T-helper 2 cell treated with Interferon-gamma antibody and Interleukin-4, amounts not matched to agents 100 ng/mL and 5 ng/mL, for 36 hours (primary cell): ENCODE results near the gene CDK5R1. TPM values are rescaled to one million over a fixed set of nuclear protein-coding genes. Genes with fewer than 3 reads are reported as not detected.
"Not testable (repeated sequence)": the region's sequence is repeated elsewhere in the genome, so short reads cannot be mapped to it uniquely, and the experiment has no call there.

Experiments used
- intact Hi-C: fragments of 100-400 bp; cut with micrococcal nuclease; formaldehyde crosslinking; loops from one replicate; pipeline ENCODE4 v1.15.1; 2023
- total RNA-seq: library from RNA; stranded (reverse); gene quantifications from 2 replicates; pipeline ENCODE4 v1.2.3, GENCODE V29; 2022

CDK5R1 gene
- 4.4 and 4.5 TPM in 2 replicates for total RNA-seq

DNA sequence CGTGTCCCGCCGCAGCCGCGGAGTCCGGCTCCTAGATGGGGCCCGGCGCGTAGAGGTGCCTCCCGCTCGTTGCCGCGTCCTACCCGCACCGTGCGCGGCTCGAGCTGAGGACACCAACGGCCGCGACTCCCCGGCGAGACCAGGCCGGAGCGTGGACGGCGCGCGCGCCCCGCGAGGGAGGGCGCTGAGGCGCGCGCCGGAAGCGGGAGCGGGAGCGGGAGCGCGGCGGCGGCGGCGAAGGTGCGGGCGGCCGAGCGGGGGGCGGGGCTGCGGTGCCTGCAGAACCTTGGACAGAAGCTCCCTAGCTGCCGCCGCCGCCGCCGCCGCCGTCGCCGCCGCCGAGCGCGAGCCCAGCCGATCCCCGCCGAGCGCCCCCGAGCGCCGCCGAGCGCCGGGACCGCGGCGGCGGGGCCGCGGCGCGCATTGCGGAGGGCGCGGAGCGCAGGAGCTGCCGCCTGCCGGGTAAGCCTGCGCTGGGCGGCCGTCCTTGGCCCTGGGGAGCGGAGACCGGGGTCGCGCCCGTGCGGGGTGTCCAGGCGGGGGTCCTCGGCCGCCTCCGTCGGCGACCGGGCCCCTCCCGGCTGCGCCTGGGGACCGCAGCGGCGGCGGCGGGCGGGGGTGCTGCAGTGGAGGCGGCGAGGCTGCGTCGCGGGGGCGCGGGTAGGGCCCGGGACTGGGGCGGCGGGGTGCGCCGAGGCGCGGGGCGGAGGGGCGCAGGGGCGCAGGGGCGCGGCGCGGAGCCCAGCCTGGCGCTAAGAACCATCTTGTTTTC is at the start of gene CDK5R1:
CDK5R1 (plus strand) TSS at position 293 of the 772 bp plus-strand sequence. CDS start 628 bp downstream, outside the sequence.
- intact Hi-C loops: loop anchor here (1.0 to 10.0 kb wide), 6 partner anchors 16 to 390 kb away; partner anchors contain the start of genes MYO1D and PSMD11

DNA sequence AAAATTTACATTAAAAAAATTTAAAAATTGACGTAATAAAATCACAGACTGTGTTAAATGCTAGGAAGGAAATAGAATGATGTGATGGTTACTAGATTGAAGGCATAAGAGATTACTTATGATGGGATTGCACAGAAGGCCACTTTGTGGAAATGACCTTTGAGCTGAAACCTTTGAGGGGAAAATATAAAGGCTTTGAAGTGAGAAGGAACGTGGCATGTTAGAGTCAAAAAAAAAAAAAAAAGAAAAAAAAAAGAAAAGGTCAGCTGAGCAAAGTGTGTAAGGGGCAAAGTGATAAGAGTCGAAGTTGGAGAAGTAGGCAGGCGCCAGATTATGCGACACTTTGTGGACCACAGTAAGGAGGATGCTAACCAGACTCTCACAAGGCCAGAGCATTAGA is 46.1 kb upstream of the CDK5R1 start:
- intact Hi-C loops: loop anchor here (5.0 kb wide), 1 partner anchor 188 kb away; no protein-coding TSS in a partner anchor

DNA sequence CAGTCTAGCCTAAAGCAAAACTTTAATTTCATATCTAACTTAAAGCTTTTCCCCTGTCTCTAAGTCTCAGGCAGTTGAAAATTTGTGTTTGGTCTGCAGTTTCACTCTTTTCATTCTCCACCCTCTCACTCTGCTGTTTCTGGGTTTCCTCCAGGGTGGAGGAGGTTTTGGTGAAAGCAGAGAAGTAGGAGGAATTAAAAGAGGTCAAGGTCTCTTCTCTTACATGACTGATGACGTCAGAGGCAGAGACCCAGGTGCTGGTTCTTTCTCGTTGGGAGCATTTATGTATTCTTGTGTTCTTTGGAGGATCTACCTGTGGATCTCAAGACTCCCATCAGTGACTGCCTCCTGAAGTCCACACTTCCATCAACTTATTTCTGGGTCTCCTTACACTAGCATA is 44.9 kb upstream of the CDK5R1 start:
- intact Hi-C loops: loop anchor here (5.0 kb wide), 1 partner anchor 190 kb away; no protein-coding TSS in a partner anchor

DNA sequence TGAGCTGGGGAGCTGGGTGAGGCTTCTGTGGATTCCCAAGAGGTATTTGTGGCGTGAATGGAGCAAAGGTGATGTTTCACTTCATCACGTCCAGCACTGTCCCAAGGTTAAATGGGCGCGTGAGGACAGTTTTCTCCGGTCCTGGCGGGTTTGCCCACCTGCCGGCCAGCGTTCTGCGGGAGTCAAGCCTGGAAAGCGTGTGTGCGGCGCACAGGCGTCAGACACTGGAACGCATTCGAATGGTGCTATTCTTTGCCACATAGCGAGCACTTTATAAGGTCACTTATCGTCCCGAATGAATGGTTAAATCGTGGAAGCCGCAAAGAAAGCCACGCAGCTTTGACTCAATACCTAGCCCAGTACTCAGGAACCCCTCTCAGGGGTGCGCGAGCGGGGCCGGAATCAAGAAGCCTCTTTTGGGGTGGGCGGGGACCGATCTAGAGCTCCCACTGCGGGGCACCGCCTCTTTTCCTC is 42.9 kb upstream of the CDK5R1 start:
- intact Hi-C loops: loop anchor here (1.0 to 5.0 kb wide), 5 partner anchors 15 to 433 kb away; partner anchors contain the start of genes CDK5R1, MYO1D and ZNF207

DNA sequence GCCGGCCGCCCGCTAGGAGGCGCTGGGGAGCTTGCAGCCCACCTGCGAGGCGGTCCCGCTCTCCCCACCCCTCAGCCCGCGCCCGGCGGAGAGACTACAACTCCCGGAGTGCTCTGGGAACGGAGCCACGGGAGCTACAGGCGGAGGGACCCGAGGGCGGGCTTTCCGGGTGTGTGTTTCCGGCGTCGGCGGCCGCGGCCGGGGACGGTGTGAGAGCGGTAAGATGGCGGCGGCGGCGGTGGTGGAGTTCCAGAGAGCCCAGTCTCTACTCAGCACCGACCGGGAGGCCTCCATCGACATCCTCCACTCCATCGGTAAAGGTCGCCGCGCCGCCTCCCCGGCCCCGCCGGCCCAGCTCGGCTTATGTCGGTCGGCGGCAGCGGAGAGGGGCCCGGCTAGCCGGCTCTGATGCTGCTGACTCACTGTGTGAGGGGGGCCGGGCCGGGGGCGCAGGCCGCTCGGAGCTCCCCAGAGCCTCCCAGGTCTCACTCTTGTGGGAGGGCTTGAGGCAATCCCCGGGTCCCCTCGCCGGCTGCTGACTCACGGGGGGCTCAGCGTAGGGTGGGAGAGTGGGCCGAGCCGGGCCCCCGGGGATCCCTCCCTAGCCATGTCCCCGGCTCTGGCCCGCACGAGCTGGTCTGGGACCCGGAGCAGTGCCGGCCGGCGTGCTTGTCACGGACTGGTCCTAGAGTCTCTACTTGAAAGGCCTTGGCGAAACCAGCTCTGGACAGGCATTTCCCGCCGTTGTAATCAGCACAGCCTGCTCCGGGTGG is 42.3 kb upstream of the CDK5R1 start, which contains the start of gene PSMD11:
PSMD11 (plus strand) TSS at position 210 of the 773 bp plus-strand sequence; CDS start at position 224, 14 bp downstream.
- intact Hi-C loops: loop anchor here (1.0 to 5.0 kb wide), 5 partner anchors 14 to 433 kb away; partner anchors contain the start of genes CDK5R1, MYO1D and ZNF207

DNA sequence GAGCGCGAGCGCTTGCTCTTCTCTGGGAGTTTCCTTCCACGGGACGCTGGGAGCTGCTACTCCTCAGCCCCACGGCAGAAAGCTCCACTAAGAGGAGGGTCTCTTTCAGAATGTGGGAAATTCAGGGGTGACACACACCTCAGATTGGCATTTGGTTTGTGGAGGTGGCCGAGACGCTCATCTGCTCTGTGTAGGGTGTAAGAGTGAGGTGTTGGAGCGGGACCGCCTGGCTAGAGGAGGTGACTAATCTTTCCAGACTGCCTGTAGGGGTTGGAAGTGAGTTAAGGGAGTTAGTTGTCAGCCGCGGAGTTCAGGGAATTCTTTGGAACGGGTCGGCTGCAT is 41.7 kb upstream of the CDK5R1 start:
- intact Hi-C loops: loop anchor here (2.0 kb wide), 1 partner anchor 14 kb away; no protein-coding TSS in a partner anchor

DNA sequence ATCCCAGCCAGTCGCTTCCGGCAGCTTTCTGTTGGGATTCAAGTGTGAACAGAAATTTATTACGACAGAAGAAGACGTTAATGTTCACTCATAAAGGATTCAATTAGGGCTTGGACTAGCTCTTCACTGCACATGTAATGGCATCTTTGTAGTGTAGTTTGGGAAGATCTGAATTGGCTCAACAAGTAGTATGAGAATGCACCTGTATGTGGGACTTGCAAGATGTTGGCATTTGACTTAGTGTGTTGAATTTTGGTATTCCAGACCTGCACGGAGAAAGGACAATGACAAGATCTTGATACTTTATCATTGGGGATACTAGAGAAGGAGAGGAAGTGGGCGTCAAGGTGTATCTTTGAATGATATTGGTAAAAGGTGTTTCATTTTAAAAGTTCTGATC is 41.3 kb upstream of the CDK5R1 start:
- intact Hi-C loops: loop anchor here (2.0 kb wide), 1 partner anchor 13 kb away; no protein-coding TSS in a partner anchor

DNA sequence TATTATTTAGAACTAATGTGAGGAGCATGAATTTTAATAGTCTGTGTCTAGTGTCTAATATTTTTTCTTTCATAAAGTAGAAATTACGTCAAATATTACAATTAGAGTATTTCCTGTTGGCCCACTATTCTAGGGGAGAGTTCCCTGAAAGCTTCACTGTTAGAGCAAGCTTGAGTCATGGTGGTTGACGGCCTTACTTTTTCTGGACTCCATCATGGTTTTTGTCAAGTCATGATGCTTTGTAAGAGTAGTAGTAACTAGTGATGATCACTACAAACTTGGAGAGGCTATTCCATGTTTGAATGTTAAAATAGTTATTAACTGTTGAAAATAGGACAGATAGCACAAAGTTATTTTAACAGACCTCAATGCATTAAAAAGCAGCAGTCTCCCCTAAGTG is 40.8 kb upstream of the CDK5R1 start:
- intact Hi-C loops: loop anchor here (2.0 kb wide), 1 partner anchor 13 kb away; no protein-coding TSS in a partner anchor

DNA sequence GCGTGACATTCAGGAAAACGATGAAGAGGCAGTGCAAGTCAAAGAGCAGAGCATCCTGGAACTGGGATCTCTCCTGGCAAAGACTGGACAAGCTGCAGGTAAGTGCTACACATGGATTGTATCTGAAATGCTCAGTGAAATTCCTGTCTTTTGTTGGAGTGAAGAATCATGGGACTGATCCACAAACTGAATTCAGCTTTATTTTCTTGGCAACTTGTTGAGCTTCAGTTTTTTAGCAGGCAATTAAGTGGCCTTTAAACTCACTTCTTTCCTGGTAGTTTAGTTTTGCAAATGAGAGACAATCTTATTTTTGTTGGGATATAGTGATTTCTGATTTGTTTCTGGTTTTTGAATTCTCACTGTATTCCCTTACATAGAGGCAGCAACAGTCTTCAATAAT is 39.8 kb upstream of the CDK5R1 start:
- intact Hi-C loops: no loop called here

DNA sequence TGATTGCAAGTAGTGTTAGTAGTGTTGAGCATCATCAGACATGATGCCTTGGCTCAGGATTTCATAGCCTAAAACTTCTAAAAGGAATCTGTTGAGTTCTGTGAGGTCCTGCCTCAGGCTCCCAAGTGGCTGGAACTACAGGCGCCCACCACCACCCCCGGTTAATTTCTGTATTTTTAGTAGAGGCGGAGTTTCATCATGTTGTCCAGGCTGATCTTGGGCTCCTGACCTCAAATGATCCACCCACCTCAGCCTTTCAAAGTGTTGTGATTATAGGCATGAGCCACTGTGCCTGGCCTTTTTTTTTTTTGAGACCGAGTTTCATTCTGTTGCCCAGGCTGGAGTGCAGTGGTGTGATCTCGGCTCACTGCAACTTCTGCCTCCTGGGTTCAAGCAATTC is 36.8 kb upstream of the CDK5R1 start:
- intact Hi-C loops: no loop called here

DNA sequence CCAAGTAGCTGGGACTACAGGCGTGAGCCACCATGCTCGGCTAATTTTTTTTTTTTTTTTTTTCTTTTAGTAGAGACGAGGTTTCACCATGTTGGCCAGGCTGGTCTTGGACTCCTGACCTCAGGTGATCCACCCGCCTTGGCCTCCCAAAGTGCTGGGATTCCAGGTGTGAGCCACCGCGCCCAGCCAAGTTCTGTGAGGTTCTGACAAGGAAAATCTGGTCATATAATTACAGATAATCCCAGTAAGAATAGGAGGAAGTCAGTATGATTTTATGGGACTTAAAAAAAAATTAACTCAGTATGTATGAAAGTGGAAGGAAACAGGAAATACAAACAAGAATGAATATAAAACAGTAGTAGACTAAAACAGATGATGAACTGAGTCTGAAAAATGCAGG is 36.4 kb upstream of the CDK5R1 start:
- intact Hi-C loops: not testable (repeated sequence)

DNA sequence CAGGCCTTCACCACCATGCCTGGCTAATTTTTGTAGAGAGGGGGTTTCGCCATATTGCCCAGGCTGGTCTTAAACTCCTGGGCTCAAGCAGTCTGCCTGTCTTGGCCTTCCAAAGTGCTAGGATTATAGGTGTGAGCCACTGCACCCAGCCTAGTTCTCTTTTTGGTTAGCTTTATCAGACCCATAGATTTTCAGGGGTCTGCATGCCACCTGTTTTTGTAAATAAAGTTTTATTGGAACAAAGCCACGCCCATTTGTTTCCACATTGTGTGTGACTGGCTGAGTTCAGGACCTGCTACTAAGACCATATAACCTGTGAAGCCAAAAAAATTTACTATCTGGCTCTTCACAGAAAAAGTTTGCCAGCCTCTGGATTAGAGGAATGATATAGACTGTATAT is 34.9 kb upstream of the CDK5R1 start:
- intact Hi-C loops: no loop called here

DNA sequence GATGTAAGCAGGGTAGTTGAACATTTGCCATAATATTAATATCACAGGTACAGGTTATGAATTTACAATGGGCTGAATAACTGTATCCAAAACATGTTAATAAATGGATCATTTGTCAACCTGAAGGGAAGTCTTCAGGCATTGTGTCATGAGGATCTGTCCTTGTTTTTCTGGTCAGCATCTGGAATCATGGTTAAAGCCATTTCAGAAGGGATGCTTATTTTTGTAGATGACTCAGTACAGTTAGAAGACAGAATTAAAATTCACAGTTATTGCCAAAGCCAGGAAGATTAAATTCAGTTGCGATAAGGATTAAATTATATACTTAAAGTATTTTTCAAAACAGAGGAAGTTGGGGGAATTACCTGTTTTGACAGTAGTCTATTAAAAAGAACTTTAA is 34.5 kb upstream of the CDK5R1 start:
- intact Hi-C loops: no loop called here

DNA sequence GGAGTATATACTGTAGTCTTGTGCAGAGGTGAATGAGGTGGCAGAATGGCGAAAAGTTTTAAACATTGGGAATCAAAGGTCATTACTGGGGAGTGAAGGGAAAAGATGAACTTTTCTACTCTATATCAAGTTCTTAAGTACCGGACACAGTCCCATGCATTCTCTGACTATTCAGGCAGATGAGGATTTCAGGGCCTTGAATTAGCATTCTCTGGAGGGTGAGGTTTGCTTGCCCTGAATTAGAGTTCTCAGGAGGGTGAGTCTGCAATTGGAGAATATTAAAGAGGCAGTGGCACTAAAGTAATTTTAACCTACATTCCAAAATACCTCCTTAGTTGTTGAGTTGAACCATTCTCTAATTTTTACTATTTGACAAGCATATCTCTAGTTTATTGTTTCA is 33.4 kb upstream of the CDK5R1 start:
- intact Hi-C loops: no loop called here

DNA sequence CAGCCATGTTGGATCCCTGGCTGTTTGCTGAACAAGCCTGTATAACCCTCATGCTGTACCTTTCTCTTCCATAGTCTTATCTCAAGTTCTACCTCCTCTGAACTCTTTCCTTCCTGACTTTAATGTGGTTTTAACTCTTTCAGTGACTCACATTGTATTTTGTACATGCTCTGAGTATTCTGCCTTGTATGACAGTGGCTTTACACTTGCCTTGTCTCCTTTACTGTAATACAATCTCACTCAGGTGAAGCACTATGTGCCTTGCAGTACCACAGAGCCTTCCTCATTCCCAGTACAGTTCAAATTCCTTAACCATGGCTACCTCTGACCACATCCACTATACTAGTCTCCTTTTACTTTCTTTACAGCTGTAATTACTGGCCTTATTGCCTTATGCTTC is 28.4 kb upstream of the CDK5R1 start:
- intact Hi-C loops: loop anchor here (2.0 kb wide), 1 partner anchor 14 kb away; the partner anchor contains the start of gene PSMD11

DNA sequence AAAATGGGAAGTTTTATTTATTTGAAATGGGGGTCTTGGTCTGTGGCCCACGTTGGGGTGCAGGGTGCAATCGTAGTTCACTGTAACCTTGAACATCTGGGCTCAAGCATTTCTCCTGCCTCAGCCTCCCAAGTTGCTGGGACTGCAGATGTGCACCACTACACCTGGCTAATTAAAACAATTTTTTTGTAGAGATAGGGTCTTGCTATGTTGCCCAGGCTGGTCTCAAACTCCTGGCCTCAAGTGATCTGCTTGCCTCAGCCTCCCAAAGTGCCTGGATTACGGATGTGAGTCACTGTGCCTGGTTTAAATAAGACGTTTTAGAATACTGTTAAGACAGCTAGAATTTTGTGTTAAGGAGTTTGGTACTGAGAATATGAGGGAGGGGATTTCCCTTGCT is 26.7 kb upstream of the CDK5R1 start:
- intact Hi-C loops: no loop called here

DNA sequence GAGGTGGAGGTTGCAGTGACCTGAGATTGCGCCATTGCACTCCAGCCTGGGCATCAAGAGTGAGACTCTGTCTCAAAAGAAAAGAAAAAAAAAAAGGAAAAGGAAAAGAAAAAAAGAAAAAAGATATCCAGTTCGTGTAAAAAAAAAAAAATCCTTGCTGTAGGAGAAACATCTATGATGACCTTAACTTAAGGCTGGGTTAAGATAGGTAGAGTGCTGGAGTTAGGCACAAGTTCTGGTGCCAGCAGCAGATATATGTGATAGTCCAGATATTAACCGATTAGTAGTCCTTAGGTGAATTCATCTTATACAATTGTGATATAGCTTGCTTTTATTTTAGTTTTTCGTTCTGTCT is 25.3 kb upstream of the CDK5R1 start:
- intact Hi-C loops: no loop called here

DNA sequence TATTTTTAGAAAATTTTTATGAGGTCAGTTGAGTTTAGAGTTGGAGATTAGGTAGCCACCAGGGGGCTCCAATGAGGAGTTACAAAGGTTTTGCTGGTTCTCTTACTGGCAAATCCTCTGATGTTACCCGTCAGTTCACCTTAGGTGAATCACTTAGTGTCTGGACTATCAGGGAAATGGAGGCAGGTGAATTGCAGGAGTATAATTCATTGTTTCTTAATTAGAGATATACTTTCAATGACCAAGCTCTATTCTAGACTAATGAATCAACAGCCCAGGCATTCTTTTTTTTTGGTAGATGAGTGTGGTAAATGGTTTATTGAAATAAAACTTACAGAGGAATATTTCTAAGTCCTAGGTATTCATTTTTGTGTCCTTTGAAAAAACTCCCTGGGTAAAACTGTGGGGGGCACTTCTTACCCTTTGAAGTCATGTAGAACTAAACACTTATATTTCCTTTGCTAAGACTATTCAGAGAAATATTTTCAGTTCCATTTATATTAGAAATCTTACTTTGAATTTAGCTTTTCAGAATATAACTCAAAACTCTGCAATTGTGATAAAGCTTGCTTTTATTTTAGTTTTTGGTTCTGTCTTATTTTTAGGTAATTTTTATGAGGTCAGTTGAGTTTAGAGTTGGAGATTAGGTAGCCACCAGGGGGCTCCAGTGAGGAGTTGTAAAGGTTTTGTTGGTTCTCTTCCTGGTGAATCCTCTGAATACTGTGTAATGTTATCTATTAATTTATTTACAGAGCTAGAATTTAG is 24.8 kb upstream of the CDK5R1 start:
- intact Hi-C loops: loop anchor here (1.0 kb wide), 2 partner anchors 147 to 293 kb away; no protein-coding TSS in a partner anchor

DNA sequence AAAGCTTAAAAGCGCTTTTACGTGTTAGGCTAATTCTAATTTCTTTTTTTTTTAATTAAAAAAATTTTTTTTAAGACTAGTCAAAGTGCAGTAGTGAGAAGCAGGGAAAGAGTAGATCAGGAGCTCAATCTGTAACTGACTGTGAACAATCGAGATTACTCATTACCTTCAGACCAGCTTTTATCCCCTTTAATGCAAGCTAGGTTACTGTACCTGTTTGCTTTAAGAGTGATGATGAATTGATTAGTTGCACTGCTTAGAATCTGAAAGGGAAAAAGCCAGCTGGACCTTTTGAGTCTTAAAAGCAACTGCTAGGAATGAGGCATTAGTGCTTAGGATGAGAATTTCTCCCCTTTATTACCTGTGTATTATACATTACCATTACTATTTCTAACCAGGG is 23.5 kb upstream of the CDK5R1 start:
- intact Hi-C loops: no loop called here

DNA sequence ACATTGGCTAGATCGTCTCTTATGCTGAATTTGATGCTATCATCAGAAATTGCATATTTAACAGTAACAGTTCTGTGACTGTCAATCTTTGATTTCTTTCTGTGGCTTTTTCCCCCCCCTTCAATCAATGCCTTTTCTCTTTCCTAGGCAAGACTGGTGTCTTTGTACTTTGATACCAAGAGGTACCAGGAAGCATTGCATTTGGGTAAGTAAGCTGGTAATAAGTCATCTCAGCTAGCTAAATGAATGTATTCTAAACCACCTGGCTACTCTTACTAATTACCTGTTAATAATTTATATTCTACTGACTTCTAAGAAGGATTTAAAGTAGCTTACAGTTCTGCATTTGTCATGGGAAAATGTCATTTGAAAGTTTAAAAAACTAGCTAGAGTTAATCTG is 22.4 kb upstream of the CDK5R1 start:
- intact Hi-C loops: no loop called here

DNA sequence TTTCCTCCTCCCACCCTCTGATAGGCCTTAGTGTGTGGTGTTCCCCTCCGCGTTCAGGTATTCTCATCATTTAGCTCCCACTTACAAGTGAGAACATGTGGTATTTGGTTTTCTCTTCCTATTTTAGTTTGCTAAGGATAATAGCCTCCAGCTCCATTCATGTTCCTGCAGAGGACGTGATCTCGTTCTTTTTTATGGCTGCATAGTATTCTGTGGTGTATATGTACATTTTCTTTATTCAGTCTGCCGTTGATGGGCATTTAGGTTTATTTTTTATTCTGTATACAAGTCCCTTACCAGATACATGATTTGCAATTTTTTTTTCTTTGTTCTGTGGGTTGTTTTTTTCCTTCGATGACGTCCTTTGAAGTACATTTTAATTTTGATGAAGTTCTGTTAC is 18.8 kb upstream of the CDK5R1 start:
- intact Hi-C loops: no loop called here
